SK-N-MC (cell line): ENCODE measurements around the gene KRTAP10-8.

Source experiments
- EZH2 ChIP-seq: fragments of 200-600 bp; sonication (generic); IDR thresholded peaks from one replicate; pipeline ENCODE4 v1.6.1; 2017; ENCODE audit warnings: antibody characterized with exemption
- FOXP2 ChIP-seq: optimal IDR thresholded peaks from 2 replicates; pipeline ENCODE3; 2011; ENCODE audit warnings: mild to moderate bottlenecking, moderate library complexity; ENCODE audit not compliant: insufficient read depth; ENCODE audit errors: extremely low read length, control extremely low read depth
- POLR2AphosphoS5 ChIP-seq: IDR thresholded peaks from 2 replicates; pipeline ENCODE4 v1.6.1; 2012; ENCODE audit warnings: mild to moderate bottlenecking, low read depth, low read length, borderline replicate concordance

GRCh38 chr21:44658913-44659595 lies 47.2 kb downstream of the KRTAP10-8 start:
- TF ChIP-seq POLR2AphosphoS5 (no peak), FOXP2 (no peak), EZH2 (no peak)
